GM23338 (cell line): ENCODE data around the gene NCK2. TPM values are rescaled to one million over a fixed set of nuclear protein-coding genes. Genes with fewer than 3 reads are reported as not detected.

Source experiments
- ATAC-seq: fragments of 200-7000 bp; cut with Tn5 transposase; 3 replicates; pipeline ENCODE4 v1.9.1; 2020
- DNase-seq: peaks from one replicate; pipeline ENCODE4 v3.0.0-alpha.2; 2015; ENCODE audit warnings: low spot score
- H2AFZ ChIP-seq: fragments of 200-600 bp; sonication (generic); 2 replicates; pipeline ENCODE4 v1.8.0; 2016; ENCODE audit warnings: antibody characterized with exemption, mild to moderate bottlenecking, moderate library complexity
- H3F3A ChIP-seq: fragments of 200-600 bp; sonication (generic); replicated peaks from 2 replicates; pipeline ENCODE4 v1.8.0; 2017; ENCODE audit warnings: antibody characterized with exemption, mixed run types, low read depth
- H3K27ac ChIP-seq: fragments of 200-600 bp; sonication (generic); 2 replicates; pipeline ENCODE4 v1.6.1; 2016; ENCODE audit warnings: low read depth
- H3K27me3 ChIP-seq: fragments of 200-600 bp; sonication (generic); 2 replicates; pipeline ENCODE4 v1.8.0; 2016; ENCODE audit warnings: mild to moderate bottlenecking, mixed run types, moderate library complexity; ENCODE audit not compliant: insufficient read depth
- H3K36me3 ChIP-seq: fragments of 200-600 bp; sonication (generic); 2 replicates; pipeline ENCODE4 v1.8.0; 2016; ENCODE audit warnings: mild to moderate bottlenecking; ENCODE audit not compliant: insufficient read depth
- H3K4me1 ChIP-seq: fragments of 200-600 bp; sonication (generic); 2 replicates; pipeline ENCODE4 v1.8.0; 2016; ENCODE audit warnings: mild to moderate bottlenecking, moderate library complexity; ENCODE audit not compliant: insufficient read depth
- H3K4me2 ChIP-seq: fragments of 200-600 bp; sonication (generic); 2 replicates; pipeline ENCODE4 v1.7.1; 2017; ENCODE audit warnings: mixed run types
- H3K4me3 ChIP-seq: fragments of 200-600 bp; sonication (generic); 2 replicates; pipeline ENCODE4 v1.6.1; 2016; ENCODE audit warnings: mixed run types
- H3K79me2 ChIP-seq: fragments of 200-600 bp; sonication (generic); replicated peaks from 2 replicates; pipeline ENCODE4 v1.8.0; 2017; ENCODE audit warnings: mild to moderate bottlenecking; ENCODE audit not compliant: insufficient read depth
- H3K9me2 ChIP-seq: fragments of 200-600 bp; sonication (generic); 2 replicates; pipeline ENCODE4 v1.8.0; 2017; ENCODE audit not compliant: insufficient read depth
- H4K20me1 ChIP-seq: fragments of 200-600 bp; sonication (generic); replicated peaks from 2 replicates; pipeline ENCODE4 v1.8.0; 2017; ENCODE audit warnings: mild to moderate bottlenecking; ENCODE audit not compliant: insufficient read depth
- H3K27ac Mint-ChIP-seq: 2 replicates; pipeline ENCODE4 v1.8.0; 2020; ENCODE audit warnings: inconsistent platforms, mild to moderate bottlenecking, moderate library complexity, mixed read lengths
- H3K27me3 Mint-ChIP-seq: 3 replicates; pipeline ENCODE4 v1.8.0; 2022; ENCODE audit warnings: low read depth, mild to moderate bottlenecking, moderate library complexity, mixed read lengths, inconsistent platforms; ENCODE audit not compliant: insufficient read depth, poor library complexity
- H3K36me3 Mint-ChIP-seq: 3 replicates; pipeline ENCODE4 v1.8.0; 2021; ENCODE audit warnings: low read depth, mild to moderate bottlenecking, inconsistent platforms, moderate library complexity, mixed read lengths
- H3K4me1 Mint-ChIP-seq: 3 replicates; pipeline ENCODE4 v1.8.0; 2020; ENCODE audit warnings: mild to moderate bottlenecking, inconsistent platforms, mixed read lengths
- H3K4me3 Mint-ChIP-seq: 3 replicates; pipeline ENCODE4 v1.8.0; 2021; ENCODE audit warnings: moderate library complexity, mild to moderate bottlenecking, inconsistent platforms, mixed read lengths
- H3K9me3 Mint-ChIP-seq: 3 replicates; pipeline ENCODE4 v1.8.0; 2020; ENCODE audit warnings: moderate library complexity, mild to moderate bottlenecking, inconsistent platforms, mixed read lengths
- CREB1 ChIP-seq: fragments of 250-450 bp; sonication (Bioruptor Pico); IDR thresholded peaks from 2 replicates; pipeline ENCODE4 v1.5.0; 2020; ENCODE audit warnings: low read depth, mild to moderate bottlenecking, moderate library complexity
- CTCF ChIP-seq, 2 experiments: fragments of 200-600 bp in 1 of 2; sonication (generic) in 1 of 2; conservative IDR thresholded peaks; 2 replicates each; pipeline versions ENCODE4 v1.5.1 to v1.6.1; 2016 to 2017; ENCODE audit warnings: antibody characterized with exemption in 2 of 2, low read depth in 2 of 2, mild to moderate bottlenecking in 2 of 2, moderate library complexity in 1 of 2
- ETS1 ChIP-seq: IDR thresholded peaks from 2 replicates; pipeline ENCODE4 v1.6.1; 2016; ENCODE audit warnings: antibody characterized with exemption
- EZH2 ChIP-seq: fragments of 200-600 bp; sonication (generic); IDR thresholded peaks from one replicate; pipeline ENCODE4 v1.8.0; 2017; ENCODE audit warnings: antibody characterized with exemption, mild to moderate bottlenecking, low read depth; ENCODE audit not compliant: unreplicated experiment
- EZH2phosphoT487 ChIP-seq: fragments of 200-600 bp; sonication (generic); IDR thresholded peaks from one replicate; pipeline ENCODE4 v1.8.1; 2018; ENCODE audit warnings: antibody characterized with exemption; ENCODE audit not compliant: unreplicated experiment
- JUNB ChIP-seq: IDR thresholded peaks from one replicate; pipeline ENCODE4 v1.6.1; 2016; ENCODE audit warnings: antibody characterized with exemption; ENCODE audit not compliant: unreplicated experiment
- NANOG ChIP-seq: IDR thresholded peaks from 2 replicates; pipeline ENCODE4 v1.6.1; 2016; ENCODE audit warnings: antibody characterized with exemption, borderline replicate concordance
- POLR2AphosphoS5 ChIP-seq: IDR thresholded peaks from 2 replicates; pipeline ENCODE4 v1.6.1; 2016; ENCODE audit warnings: antibody characterized with exemption, low read depth
- REST ChIP-seq: IDR thresholded peaks from one replicate; pipeline ENCODE4 v1.6.1; 2018; ENCODE audit warnings: antibody characterized with exemption; ENCODE audit not compliant: unreplicated experiment
- STAT1 ChIP-seq: IDR thresholded peaks from one replicate; pipeline ENCODE4 v1.6.1; 2016; ENCODE audit warnings: antibody characterized with exemption; ENCODE audit not compliant: unreplicated experiment
- ZNF114 ChIP-seq: fragments of 250-450 bp; sonication (Bioruptor Pico); IDR thresholded peaks from 2 replicates; pipeline ENCODE4 v1.5.0; 2020; ENCODE audit warnings: mild to moderate bottlenecking, moderate library complexity
- ZNF331 ChIP-seq: fragments of 250-450 bp; sonication (Bioruptor Pico); IDR thresholded peaks from 2 replicates; pipeline ENCODE4 v1.5.0; 2020; ENCODE audit warnings: low read depth, mild to moderate bottlenecking, moderate library complexity
- ZNF462 ChIP-seq: fragments of 250-450 bp; sonication (Bioruptor Pico); IDR thresholded peaks from 2 replicates; pipeline ENCODE4 v1.5.0; 2020; ENCODE audit warnings: mild to moderate bottlenecking, moderate library complexity
- polyA plus RNA-seq: library from polyadenylated mRNA; unstranded; fragments of >200 nt; fragmentation: Nextera tagmentation; extraction: Ambion mirVana; gene quantifications from 2 replicates; pipeline ENCODE4 v1.2.1, GENCODE V29; 2016
- total RNA-seq: library from RNA; depleted of rRNA; stranded (reverse); fragments of >200 nt; shearing (Covaris generic); gene quantifications from 2 replicates; pipeline ENCODE4 v1.2.3, GENCODE V29; 2014

NCK2 gene
- total and polyA plus RNA-seq, 2 experiments from 2014 or later = 26.9 to 59.9 TPM

- no peaks in the 10 kb centered on the region for H3K4me1 Mint-ChIP-seq
- Histone ChIP-seq H3K4me1 (no peaks in the 10 kb centered on the region), H3K27ac (no peak overlapping the region), H3K9me2 (no peaks in the 10 kb centered on the region), H3K36me3 (no peaks in the 10 kb centered on the region; the same call in 1 of the 2 replicates), H3K4me2 (no peak overlapping the region), H3K4me3 (no peak overlapping the region), H2AFZ (no peak overlapping the region), H3F3A (no peaks in the 10 kb centered on the region), H3K79me2 (no peaks in the 10 kb centered on the region), H3K27me3 (no peaks in the 10 kb centered on the region), H4K20me1 (no peaks in the 10 kb centered on the region)
- ATAC-seq (no peak), DNase-seq (no peak)
- H3K9me3 Mint-ChIP-seq = peaks cover 23% of the 10 kb centered on the region
- no peak overlapping the region for H3K4me3 Mint-ChIP-seq
- H3K36me3 Mint-ChIP-seq = peaks cover 16% of the 10 kb centered on the region
- H3K27ac Mint-ChIP-seq = no peak overlapping the region
- TF ChIP-seq ZNF462 (CRISPR knock-in tag) = no peak
- TF ChIP-seq STAT1 = no peak
- TF ChIP-seq CTCF (conservative IDR thresholded peaks at IDR 0.05; ENCODE audit: low read depth in 2 of 2) = no peak
- no peak for TF ChIP-seq ZNF114
- TF ChIP-seq EZH2 = no peak
- TF ChIP-seq REST = no peak
- no peak for TF ChIP-seq POLR2AphosphoS5
- no peak for TF ChIP-seq ZNF331 (CRISPR knock-in tag)
- TF ChIP-seq NANOG = no peak
- TF ChIP-seq ETS1 = no peak
- no peak for TF ChIP-seq JUNB
- no peak for TF ChIP-seq CREB1 (CRISPR knock-in tag)
- no peak for TF ChIP-seq EZH2phosphoT487
- H3K27me3 Mint-ChIP-seq = no peaks in the 10 kb centered on the region
These were observed 187.9 kb downstream of the NCK2 start for GRCh38 chr2:105932582-105932981.
